B cell (primary cell): ENCODE measurements around the gene CNTN4.

ENCODE experiments used
- EZH2 ChIP-seq: IDR thresholded peaks from 2 replicates; pipeline ENCODE4 v1.6.1; 2012; ENCODE audit warnings: borderline replicate concordance, low read depth, mild to moderate bottlenecking, moderate library complexity, low read length; ENCODE audit not compliant: insufficient read depth, poor library complexity, severe bottlenecking
- TF ChIP-seq, protein P1 (sequence below): fragments of 200-600 bp; IDR thresholded peaks from one replicate; pipeline ENCODE4 v1.8.0; 2022; ENCODE audit warnings: antibody characterized with exemption, mild to moderate bottlenecking

DNA sequence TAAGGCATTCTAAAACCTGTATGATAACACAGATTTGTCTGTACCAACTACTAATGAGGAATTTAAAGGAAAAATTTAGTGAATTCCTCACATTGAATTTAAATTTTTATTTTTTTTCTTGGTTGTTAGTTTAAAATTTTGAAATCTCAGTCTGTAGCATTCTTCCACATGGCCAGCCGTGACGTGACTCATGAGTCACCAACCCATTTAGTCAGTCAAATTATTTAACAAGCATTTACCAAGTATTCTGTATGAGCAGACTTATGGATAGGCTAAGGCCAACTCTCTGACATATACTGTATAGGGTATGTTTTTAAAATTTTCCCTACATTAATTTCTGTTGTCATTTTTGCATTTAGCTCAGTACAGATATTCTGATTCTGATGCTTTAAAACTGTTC lies 112.9 kb downstream of the CNTN4 start:
- TF ChIP-seq, protein P1, sequence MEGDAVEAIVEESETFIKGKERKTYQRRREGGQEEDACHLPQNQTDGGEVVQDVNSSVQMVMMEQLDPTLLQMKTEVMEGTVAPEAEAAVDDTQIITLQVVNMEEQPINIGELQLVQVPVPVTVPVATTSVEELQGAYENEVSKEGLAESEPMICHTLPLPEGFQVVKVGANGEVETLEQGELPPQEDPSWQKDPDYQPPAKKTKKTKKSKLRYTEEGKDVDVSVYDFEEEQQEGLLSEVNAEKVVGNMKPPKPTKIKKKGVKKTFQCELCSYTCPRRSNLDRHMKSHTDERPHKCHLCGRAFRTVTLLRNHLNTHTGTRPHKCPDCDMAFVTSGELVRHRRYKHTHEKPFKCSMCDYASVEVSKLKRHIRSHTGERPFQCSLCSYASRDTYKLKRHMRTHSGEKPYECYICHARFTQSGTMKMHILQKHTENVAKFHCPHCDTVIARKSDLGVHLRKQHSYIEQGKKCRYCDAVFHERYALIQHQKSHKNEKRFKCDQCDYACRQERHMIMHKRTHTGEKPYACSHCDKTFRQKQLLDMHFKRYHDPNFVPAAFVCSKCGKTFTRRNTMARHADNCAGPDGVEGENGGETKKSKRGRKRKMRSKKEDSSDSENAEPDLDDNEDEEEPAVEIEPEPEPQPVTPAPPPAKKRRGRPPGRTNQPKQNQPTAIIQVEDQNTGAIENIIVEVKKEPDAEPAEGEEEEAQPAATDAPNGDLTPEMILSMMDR, result no peak
- TF ChIP-seq EZH2, result no peak
